ENCODE measurements around the gene PLEKHA4. TPM values are rescaled to one million over a fixed set of nuclear protein-coding genes. Genes with fewer than 3 reads are reported as not detected.

Gene PLEKHA4
- polyA plus RNA-seq, 3 donors: 0.69 to 1.5 (median 1.1) TPM

GRCh38 chr19:48799358-48800300 lies 68.8 kb downstream of the PLEKHA4 start:
- peaks cover under 1 to 7% of the 10 kb centered on the region in 2 donors for H3K36me3 Mint-ChIP-seq
- Histone ChIP-seq H3K36me3 (replicated peaks in 1 of 2; ENCODE audit: control insufficient read depth in 1 of 2, insufficient read depth in 2 of 2, low read length in 2 of 2) (no peaks in the 10 kb centered on the region), H2AFZ (ENCODE audit: insufficient read depth, low read depth, low read length, poor library complexity, severe bottlenecking) (no peak overlapping the region), H3K4me2 (replicated peaks; ENCODE audit: extremely low read depth, low read length, poor library complexity, severe bottlenecking) (no peak overlapping the region), H4K20me1 (ENCODE audit: insufficient read depth, low read length) (no peaks in the 10 kb centered on the region), H3K27ac (ENCODE audit: low read depth in 1 of 2, low read length in 2 of 2) (no peak overlapping the region), H3K27me3 (ENCODE audit: control insufficient read depth in 2 of 2, insufficient read depth in 2 of 2, low read length in 2 of 2) (no peaks in the 10 kb centered on the region), H3K9me3 (replicated peaks in 1 of 2; ENCODE audit: control insufficient read depth in 1 of 2, insufficient read depth in 1 of 2, low read length in 2 of 2) (no peaks in the 10 kb centered on the region), H3K4me3 (replicated peaks in 1 of 3; ENCODE audit: low read depth in 2 of 3, low read length in 3 of 3) (no peak overlapping the region), H3K4me1 (ENCODE audit: control insufficient read depth in 1 of 2, insufficient read depth in 2 of 2, low read length in 2 of 2) (peaks cover 4 to 6% of the 10 kb centered on the region in 2 donors), H3K9ac (ENCODE audit: insufficient read depth, low read length, poor library complexity, severe bottlenecking) (no peak overlapping the region), H3K79me2 (ENCODE audit: insufficient read depth, low read length) (no peaks in the 10 kb centered on the region)
- peaks cover 6% of the 10 kb centered on the region for H3K4me1 Mint-ChIP-seq
- no peak for DNase-seq
- no peak overlapping the region for H3K27ac Mint-ChIP-seq
- H3K9me3 Mint-ChIP-seq: no peaks in the 10 kb centered on the region
- no peak overlapping the region for H3K4me3 Mint-ChIP-seq
- intact Hi-C loops (cut with micrococcal nuclease): loop anchor here in 1 of 2 donors (5.0 kb wide), 1 partner anchor 173 kb away; no protein-coding TSS in a partner anchor
- TF ChIP-seq, protein P1, sequence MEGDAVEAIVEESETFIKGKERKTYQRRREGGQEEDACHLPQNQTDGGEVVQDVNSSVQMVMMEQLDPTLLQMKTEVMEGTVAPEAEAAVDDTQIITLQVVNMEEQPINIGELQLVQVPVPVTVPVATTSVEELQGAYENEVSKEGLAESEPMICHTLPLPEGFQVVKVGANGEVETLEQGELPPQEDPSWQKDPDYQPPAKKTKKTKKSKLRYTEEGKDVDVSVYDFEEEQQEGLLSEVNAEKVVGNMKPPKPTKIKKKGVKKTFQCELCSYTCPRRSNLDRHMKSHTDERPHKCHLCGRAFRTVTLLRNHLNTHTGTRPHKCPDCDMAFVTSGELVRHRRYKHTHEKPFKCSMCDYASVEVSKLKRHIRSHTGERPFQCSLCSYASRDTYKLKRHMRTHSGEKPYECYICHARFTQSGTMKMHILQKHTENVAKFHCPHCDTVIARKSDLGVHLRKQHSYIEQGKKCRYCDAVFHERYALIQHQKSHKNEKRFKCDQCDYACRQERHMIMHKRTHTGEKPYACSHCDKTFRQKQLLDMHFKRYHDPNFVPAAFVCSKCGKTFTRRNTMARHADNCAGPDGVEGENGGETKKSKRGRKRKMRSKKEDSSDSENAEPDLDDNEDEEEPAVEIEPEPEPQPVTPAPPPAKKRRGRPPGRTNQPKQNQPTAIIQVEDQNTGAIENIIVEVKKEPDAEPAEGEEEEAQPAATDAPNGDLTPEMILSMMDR (IDR thresholded peaks at IDR 0.05): no peak
- WGBS (ENCODE audit: insufficient coverage): 97% methylated on average over 40 of the region's 44 CpGs
- peaks cover 0 to 3% (median 2%) of the 10 kb centered on the region in 3 donors for H3K27me3 Mint-ChIP-seq (ENCODE audit: low read depth in 3 of 3)

DNA sequence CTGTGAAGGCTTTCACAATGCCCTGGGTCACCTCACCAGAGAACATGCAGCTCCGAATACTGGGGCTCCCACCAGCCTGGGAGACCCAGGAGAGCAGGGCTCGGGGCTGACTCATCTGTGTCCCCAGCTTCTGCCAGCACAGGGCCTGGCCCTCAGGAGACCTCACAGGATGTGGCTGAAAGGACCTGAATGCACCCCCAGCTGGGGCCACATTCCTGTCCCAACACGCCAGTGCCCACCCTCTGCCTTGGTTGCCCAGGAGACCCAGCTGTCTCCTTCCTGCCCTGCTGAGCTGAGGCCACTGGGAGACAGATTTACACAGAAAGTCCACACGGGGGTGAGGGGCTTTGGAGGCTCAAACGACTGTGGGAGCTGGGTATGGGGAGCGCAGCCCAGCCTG lies 69.5 kb downstream of the PLEKHA4 start:
- Histone ChIP-seq H3K9me3 (replicated peaks in 1 of 2; ENCODE audit: control insufficient read depth in 1 of 2, insufficient read depth in 1 of 2, low read length in 2 of 2) (no peaks in the 10 kb centered on the region), H3K4me3 (replicated peaks in 1 of 3; ENCODE audit: low read depth in 2 of 3, low read length in 3 of 3) (no peak overlapping the region), H4K20me1 (ENCODE audit: insufficient read depth, low read length) (no peaks in the 10 kb centered on the region), H3K4me1 (ENCODE audit: control insufficient read depth in 1 of 2, insufficient read depth in 2 of 2, low read length in 2 of 2) (peaks cover 4 to 6% of the 10 kb centered on the region in 2 donors), H3K4me2 (replicated peaks; ENCODE audit: extremely low read depth, low read length, poor library complexity, severe bottlenecking) (no peak overlapping the region), H3K9ac (ENCODE audit: insufficient read depth, low read length, poor library complexity, severe bottlenecking) (no peak overlapping the region), H3K79me2 (ENCODE audit: insufficient read depth, low read length) (no peaks in the 10 kb centered on the region), H3K27me3 (ENCODE audit: control insufficient read depth in 2 of 2, insufficient read depth in 2 of 2, low read length in 2 of 2) (no peaks in the 10 kb centered on the region), H3K36me3 (replicated peaks in 1 of 2; ENCODE audit: control insufficient read depth in 1 of 2, insufficient read depth in 2 of 2, low read length in 2 of 2) (no peaks in the 10 kb centered on the region), H3K27ac (ENCODE audit: low read depth in 1 of 2, low read length in 2 of 2) (no peak overlapping the region), H2AFZ (ENCODE audit: insufficient read depth, low read depth, low read length, poor library complexity, severe bottlenecking) (no peak overlapping the region)
- no peak overlapping the region for H3K4me3 Mint-ChIP-seq
- TF ChIP-seq, protein P1 (IDR thresholded peaks at IDR 0.05): no peak
- H3K9me3 Mint-ChIP-seq: no peaks in the 10 kb centered on the region
- H3K27me3 Mint-ChIP-seq (ENCODE audit: low read depth in 3 of 3): peaks cover under 1 to 2% (median 2%) of the 10 kb centered on the region in 3 donors
- H3K27ac Mint-ChIP-seq: no peak overlapping the region
- intact Hi-C loops (cut with micrococcal nuclease): loop anchor here in 1 of 2 donors (5.0 kb wide), 1 partner anchor 173 kb away; no protein-coding TSS in a partner anchor
- 67% methylated on average over 6 of the region's 6 CpGs for WGBS (ENCODE audit: insufficient coverage)
- no peak for DNase-seq
- peaks cover 6% of the 10 kb centered on the region for H3K4me1 Mint-ChIP-seq
- H3K36me3 Mint-ChIP-seq: peaks cover 0 to 5% of the 10 kb centered on the region in 2 donors
